T-helper 2 cell treated with Interferon-gamma antibody and Interleukin-4, amounts not matched to agents 100 ng/mL and 5 ng/mL, for 36 hours (primary cell): ENCODE results near the gene PAPOLB. TPM values are rescaled to one million over a fixed set of nuclear protein-coding genes. Genes with fewer than 3 reads are reported as not detected.
"Not testable (repeated sequence)": the region's sequence is repeated elsewhere in the genome, so short reads cannot be mapped to it uniquely, and the experiment has no call there.

Source experiments
- intact Hi-C: fragments of 100-400 bp; cut with micrococcal nuclease; formaldehyde crosslinking; loops from one replicate; pipeline ENCODE4 v1.15.1; 2023
- total RNA-seq: library from RNA; stranded (reverse); gene quantifications from 2 replicates; pipeline ENCODE4 v1.2.3, GENCODE V29; 2022

Gene PAPOLB
- not detected in 2 replicates for total RNA-seq

DNA sequence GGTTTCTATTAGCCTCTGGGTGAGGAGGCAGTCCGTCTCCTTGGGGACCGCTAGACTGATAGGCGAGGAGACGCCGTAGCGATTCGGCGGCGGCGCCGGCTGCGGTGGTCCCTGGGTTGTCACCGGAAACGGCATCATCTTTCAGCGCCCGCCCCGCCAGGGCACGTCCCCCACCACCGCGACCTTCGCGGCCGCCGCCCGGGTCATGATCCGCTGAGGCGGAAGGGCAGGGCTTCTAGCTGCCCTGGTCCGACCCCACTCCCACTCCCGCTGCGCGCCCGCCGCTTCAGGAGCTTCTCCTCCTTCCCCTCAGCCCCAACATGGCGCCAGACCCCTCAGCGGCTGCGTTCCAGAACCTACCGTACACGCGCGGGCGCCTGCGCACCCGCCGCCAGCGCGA lies at the start of gene PAPOLB:
PAPOLB (minus strand) TSS at position 358 of the 400 bp plus-strand sequence; CDS start at position 138, 220 bp downstream.
- intact Hi-C loops = no loop called here

DNA sequence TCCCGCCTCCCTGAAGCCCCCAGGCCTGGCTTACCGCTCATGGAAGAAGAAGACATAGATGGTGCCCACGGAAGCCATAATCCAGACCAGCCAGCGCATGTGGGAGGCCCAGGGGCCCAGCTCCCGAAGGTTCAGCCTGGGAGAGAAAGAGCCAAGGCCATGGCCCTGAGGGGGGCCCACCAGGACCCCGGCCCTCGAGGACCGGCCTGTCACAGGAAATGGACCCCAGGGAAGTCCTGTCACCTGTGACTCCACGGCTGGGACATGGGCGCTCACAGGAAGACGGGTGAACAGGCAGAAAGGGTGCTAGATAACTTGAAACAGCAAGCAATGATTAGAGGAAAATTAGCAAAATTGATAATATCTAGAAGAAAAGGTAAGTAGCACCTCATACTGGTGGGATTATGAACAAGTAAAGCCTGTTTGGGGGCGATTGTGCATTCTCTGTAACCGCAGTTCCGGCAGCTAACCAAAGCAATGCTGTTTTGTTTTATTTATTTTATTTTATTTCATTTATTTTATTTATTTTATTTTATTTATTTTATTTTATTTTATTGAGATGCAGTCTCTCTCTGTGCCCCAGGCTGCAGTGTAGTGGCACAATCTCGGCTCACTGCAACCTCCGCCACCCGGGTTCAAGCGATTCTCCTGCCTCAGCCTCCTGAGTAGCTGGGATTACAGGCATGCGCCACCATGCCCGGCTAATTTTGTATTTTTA lies 49.4 kb upstream of the PAPOLB start:
- intact Hi-C loops = no loop called here

DNA sequence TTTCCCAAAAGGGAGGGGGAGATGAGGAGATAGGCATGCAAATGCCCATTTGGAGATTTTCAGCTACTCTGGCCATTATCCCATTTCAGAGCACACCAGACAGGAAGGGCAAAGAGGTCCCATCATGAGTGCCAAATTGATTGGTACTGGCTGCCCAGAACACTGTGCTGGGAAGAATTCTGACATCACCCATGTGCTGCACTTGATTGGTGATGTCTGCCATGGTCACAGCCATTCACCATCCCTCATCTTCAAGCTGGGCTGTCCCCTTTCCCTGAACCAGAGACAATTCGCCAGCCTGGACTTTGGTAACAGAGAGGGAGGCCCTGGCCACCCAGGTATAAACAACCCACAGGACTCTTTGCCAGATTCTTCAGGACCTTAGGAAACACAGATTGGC lies 44.9 kb upstream of the PAPOLB start:
- intact Hi-C loops = no loop called here

DNA sequence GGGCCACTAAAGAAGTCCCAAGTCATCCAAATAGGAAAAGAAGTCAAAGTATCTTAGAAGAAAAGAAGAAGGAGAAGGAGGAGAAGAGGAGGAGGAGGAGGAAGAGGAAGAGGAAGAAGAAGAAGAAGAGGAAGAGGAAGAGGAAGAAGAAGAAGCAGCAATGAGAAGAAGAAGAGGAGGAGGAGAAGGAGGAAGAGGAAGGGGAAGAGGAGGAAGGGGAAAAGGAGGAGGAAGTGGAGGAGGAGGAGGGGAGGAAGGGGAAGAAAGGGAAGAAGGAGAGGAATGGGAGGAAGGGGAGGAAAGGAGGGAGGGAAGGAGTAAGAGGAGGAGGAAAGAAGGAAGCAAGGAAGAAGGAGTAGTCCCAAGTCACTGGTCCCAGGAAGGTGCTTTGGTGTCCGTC lies 43.3 kb upstream of the PAPOLB start:
- intact Hi-C loops = no loop called here

DNA sequence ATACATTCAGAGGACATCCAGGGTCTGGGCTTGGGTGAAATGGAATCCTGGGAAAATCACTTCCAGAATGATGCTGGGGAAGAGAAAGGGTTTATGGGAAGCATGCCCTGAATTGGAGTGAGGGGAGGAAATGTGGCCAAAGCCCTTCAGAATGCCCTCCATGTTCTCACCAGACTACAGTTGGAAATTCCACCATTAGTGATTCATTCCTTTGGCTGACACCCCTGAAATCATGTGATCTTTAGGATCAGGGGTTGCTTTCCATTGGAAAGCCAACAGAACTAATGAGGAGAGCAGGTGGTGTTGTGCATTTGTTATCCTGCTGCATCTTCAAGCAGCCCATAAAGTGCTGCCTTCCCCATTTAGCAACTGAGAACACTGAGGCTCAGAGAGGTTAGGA lies 42.5 kb upstream of the PAPOLB start:
- intact Hi-C loops = no loop called here

DNA sequence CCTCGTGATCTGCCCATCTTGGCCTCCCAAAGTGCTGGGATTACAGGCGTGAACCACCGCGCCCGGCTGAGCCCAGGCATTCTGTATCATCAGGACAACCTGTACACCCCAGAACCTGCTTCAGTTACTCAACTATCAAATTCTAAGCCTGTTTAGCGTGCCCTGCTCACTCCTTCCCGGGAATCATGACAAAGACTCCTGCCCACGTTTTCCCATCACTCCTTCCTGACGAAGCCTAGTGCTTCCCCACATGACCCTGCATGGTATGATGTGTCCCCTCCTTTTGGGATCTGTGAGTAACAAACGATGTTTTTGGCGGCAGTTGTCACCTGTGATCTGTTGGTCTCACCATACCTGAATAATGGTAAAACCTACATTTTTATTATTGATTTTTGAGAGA lies 33.9 kb upstream of the PAPOLB start:
- intact Hi-C loops = no loop called here

DNA sequence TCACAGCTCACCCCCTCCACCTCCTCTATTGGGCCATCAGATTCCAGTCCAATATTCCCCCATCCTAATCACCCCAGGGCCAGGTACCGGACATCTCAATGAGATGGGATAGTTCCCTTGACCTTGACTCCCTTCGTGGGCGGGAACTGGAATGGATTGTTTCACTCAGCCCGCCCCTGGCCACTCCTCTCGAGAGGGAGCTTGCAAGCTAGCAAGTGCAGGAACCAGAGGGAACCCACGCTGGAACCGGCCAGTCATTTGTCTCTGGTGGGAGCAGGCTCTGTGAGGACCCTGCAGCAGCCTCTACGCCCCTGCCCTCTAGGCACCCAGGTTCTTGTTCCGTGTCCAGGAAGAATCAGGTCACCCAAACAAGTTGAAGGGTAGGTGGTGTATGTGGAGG lies 32.7 kb upstream of the PAPOLB start:
- intact Hi-C loops = no loop called here

DNA sequence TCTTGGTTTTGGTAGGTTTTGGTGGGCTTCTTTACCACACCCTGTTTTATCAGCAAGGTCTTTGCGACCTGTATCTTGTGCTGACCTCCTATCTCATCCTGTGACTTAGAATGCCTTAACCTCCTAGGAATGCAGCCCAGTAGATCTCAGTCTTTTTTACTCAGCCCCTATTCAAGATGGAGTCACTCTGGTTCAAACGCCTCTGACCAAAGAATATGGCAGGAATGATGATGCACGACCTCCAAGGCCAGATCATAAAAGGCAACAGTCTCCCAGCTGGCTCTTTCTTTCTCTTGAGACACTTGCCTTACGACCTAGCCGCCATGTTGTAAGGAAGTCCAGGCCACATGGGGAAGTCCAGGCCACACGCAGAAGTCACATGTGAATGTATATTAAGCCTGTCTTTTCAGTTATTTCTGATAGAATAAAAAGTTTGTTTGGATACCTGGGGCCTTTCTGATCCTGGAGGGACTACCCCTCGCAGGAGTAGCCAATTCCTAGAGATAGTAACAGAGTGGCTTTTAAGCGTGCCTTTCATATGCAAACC lies 32.2 kb upstream of the PAPOLB start:
- intact Hi-C loops = no loop called here

DNA sequence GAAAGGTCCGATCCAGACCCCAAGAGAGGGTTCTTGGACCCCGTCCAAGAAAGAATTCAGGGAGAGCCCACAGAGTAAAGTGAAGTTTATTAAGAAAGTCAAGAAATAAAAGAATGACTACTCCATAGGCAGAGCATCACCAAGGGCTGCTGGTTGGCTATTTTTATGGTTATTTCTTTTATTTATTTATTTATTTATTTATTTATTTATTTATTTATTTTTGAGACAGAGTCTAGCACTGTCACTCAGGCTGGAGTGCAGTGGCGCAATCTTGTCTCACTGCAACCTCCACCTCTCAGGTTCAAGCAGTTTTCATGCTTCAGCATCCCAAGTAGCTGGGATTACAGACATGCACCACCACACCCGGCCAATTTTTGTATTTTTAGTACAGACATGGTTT lies 31.4 kb upstream of the PAPOLB start:
- intact Hi-C loops = not testable (repeated sequence)

DNA sequence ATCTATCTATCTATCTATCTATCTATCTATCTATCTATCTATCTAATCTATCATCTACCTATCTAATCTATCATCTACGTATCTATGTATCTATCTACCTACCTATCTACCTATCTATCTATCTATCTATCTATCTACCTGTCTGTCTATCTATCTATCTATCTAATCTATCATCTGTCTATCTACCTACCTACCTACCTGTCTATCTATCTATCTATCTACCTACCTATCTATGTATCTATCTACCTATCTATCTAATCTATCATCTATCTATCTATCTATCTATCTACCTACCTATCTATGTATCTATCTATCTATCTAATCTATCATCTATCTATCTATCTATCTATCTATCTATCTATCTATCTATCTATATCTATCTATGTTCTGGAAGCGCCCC lies 29.7 kb upstream of the PAPOLB start:
- intact Hi-C loops = not testable (repeated sequence)

DNA sequence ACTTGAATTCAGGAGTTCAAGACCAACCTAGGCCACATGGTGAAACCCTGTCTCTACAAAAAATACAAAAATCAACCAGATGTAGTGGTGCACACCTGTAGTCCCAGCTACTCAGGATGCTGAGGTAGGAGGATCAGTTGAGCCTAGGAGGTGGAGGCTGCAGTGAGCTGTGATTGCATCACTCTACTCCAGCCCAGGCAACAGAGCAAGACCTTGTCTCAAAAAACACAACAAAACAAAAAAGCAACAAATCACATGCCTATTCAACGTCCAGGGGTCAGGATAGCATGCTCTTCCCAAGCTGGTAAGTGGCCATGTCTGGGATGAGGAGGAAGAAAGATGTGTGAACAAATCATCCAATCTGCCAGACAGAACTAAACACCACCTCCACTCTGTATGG lies 27.9 kb upstream of the PAPOLB start:
- intact Hi-C loops = loop anchor here (10.0 kb wide), 1 partner anchor 275 kb away; no protein-coding TSS in a partner anchor

DNA sequence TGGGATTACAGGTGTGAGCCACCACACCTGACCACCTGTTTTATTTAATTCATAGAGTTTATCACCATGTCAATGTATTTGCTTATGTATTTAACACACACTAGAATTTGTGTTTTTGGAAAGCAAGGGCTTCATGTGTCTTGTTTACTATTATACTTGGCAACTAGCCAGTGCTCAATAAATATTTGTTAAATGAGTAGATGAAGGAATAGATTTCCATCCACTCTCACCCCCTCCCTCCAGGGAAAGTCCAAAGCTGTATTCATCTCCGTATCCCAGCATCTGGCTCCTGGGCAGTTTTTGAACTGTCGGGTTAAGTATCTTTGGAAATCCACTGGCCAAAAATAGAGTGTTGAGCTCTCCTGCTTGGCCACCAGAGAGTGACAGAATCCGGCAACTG lies 26.3 kb upstream of the PAPOLB start:
- intact Hi-C loops = loop anchor here (10.0 kb wide), 1 partner anchor 273 kb away; no protein-coding TSS in a partner anchor

DNA sequence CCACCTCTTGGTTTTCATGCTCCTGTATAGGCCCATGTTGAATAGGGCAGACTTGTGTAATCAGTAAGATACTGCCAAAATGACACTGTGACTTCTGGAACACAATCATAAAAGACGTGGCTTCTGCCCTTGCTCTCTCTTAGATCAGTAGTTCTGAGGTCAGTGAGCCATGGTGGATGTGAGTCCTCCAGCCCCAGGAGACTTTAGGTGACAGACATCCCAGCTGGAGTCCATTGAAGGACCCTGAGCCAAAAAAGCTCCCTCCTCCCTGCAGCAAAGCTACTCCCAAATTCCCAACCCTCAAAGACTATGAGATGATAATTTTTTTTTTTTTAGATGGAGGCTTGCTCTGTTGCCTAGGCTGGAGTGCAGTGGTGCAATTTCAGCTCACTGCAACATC lies 24.8 kb upstream of the PAPOLB start:
- intact Hi-C loops = loop anchor here (10.0 kb wide), 1 partner anchor 272 kb away; no protein-coding TSS in a partner anchor

DNA sequence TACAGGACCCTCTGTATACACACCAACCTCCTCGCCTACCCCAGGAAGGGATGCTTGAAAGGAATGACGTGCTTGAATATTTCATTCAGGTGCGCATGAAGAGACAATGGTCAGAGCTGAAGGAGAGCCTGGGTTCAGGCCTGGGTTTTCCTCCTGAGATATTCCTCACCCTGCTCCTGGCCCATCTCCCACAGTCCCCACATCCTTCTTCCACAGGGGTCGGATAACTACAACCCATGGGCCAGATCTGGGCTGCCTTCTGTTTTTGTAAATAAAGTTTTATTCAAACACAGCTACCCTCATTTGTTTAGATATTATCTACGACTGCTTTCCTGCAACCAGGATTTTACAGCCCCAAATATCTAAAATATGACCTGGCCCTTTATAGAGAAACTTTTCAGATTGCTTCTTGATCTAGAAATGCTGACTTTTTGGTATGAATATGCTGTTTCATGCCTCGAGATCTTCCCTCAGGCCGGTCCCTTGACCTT lies 23.5 kb upstream of the PAPOLB start:
- intact Hi-C loops = loop anchor here (10.0 kb wide), 1 partner anchor 271 kb away; no protein-coding TSS in a partner anchor

DNA sequence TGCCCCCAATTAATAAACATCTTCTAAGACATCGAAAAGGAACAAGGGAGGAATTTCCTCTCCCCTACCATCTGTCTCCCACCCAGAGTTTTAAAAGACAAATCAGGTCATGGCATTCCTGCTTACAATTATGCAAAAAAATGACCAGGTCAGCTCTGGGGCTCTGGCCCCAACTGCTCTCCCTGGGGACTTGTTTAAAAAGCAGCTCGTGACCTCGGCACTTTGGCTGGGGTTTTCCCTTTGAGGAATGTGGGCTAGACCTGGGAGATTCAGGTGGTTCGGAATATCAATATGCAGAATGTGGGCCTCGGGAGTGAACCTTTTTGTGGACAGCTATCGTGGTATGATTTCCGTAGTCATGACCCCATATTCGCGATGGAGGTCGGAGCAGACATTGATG lies 22.3 kb upstream of the PAPOLB start:
- intact Hi-C loops = loop anchor here (10.0 kb wide), 1 partner anchor 269 kb away; no protein-coding TSS in a partner anchor

DNA sequence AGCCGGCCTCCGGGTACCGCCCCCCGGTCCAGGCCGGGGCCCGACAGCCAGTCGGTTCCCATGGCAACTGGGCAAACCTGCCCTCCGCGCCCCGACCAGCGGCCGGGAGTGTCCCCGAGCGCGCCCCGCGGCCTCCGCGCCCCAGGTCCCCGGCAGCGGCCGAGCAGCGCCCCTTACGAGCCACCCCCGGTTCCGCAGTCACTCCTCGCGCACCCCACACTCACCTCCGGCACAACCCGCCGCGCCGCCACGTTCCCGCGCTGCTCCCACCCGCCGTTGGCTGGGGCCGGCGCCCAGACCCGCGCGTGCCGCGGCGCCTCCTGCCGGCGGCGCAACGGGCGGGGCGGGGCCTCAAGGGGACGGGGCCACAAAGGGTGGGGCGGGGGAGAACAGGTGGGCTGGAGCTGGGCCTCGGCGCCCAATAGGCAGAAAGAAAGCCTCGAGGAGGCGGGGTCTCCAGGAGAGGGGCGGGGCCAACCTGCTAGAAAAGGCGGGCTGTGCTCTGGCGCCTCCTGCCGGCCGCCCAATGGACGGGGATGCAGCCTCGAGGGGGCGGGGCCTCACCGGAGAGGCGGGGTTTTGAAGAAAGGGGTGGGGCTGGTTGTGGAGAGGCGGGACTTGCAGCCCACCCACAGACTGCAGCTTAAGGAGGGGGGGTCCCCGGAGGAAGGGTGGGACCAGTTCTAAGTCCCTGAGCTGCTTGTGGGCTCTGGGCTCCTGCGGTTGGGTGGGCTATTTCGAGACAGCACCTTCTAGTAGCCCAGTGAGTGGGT lies 21.7 kb upstream of the PAPOLB start, which contains the start of gene RADIL:
RADIL (minus strand) TSS at position 345 of the 773 bp plus-strand sequence. CDS start 5,577 bp downstream, outside the sequence.
- intact Hi-C loops = loop anchor here (1.0 to 10.0 kb wide), 4 partner anchors 34 to 269 kb away; no protein-coding TSS in a partner anchor

DNA sequence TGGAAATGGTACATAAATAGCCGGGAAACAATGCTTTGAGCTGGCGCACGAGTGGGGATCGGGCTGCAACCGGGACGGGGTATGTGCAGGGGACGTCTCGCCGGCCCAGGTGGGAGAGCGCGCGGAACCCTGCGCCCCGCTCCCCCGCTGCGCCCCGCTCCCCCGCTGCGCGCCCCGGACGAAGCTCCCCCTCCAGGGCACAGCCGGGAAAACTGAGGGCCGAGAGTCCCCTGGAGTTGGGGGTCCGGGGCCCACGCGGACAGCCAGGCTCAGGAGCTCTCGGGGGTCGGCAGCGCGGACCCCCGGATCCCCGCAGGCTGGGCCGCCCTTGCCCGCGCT lies 21.2 kb upstream of the PAPOLB start:
- intact Hi-C loops = loop anchor here (1.0 to 10.0 kb wide), 4 partner anchors 34 to 268 kb away; no protein-coding TSS in a partner anchor

DNA sequence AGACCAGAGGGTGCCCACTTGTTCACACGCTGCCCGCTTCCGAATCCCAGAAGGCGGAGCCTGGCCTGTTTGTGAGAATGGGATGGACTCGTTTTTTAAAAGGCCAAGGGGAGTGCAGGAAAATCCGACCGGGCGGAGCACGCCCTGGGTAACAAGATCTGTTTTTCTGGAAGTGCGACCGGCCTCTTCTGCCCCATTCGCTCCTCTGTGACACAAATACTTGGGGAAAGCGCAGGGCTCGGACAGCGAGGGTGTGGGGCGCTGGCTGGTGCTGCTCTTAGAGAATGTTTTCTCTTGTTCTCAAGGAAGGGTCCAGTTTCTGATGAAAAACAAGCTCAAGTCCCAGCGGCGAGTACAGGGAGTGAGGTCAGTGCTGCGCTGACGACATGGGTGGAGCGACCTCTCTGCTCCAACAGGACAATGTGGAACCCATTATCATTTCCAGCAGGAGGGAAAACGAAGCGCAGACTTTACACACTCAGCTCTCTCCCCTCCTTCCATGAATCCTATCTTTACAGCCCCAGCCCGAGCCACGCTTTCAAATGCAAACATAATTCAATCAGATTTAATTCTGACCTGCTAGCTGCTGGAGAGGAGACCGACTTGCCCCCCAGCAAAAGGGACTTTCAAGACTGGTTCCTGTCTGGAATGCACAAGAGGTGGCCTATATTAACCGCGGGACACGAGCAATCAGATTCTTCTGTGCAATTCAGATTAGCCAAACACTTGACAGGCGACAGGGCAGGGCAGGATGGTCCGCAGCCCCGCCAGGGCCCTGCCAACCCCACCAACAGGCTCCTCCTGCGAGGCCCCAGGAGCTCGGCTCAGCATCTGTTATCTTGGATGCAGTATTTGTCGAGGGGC lies 20.6 kb upstream of the PAPOLB start:
- intact Hi-C loops = loop anchor here (1.0 to 10.0 kb wide), 4 partner anchors 33 to 268 kb away; no protein-coding TSS in a partner anchor

DNA sequence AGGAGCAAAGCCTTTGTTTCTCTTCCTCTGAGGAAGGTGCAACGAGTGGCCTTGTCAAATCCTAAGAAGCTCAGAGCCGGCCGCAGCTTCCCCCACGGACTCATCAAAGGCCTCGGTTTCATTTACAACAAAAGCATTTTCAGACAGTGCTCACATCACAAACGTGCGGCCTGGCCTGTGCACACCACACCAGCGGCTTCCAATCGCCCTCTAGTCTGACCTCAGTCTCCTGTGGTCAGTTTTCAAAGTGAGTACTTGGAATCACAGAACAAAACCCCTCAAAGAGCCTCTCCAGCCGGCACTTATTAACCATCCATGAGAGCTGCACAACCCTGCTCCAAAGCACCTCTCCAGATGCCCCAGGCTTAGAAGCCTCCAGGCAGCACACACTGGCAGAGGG lies 18.4 kb upstream of the PAPOLB start:
- intact Hi-C loops = loop anchor here (10.0 kb wide), 1 partner anchor 265 kb away; no protein-coding TSS in a partner anchor

DNA sequence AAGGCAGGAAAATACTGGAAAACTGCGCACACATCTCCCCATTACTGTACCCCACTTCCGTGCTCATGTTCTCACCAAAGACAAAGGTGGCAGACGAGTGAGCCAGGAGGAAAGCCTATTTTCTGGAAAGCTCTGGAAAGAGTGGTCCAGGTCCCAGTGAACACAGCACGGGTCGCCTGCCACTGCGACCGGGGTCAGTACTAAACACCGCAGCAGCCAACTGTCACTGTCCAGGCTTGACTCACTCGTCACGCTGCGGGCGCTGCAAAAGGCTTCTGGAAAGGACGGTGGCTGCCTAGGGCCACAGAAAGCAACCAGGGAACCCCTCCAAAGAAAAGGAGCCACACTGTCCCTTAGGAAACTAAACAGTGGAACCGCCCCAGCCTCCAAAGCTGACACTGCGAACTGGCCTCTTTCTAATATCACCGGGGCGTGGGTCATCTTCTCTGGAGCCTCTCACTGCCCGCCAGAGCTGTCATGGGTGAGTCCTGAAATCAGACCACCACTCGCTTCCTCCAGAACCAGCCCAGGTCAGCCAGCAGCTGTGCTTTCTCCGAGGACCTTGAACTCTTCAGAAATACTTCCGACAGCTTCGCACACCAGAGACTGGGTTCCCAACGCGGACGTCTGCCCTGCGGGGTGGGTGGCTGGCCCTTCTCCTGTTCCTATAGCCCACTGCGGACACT lies 17.7 kb upstream of the PAPOLB start:
- intact Hi-C loops = loop anchor here (10.0 kb wide), 1 partner anchor 265 kb away; no protein-coding TSS in a partner anchor
